ENCODE results near the gene SRGAP2.
A peak's percentile ranks its signal among the peaks of the same experiment; 100 is the strongest.
"Not testable (repeated sequence)": the region's sequence is repeated elsewhere in the genome, so short reads cannot be mapped to it uniquely, and the experiment has no call there.

The SRGAP2 gene

DNA sequence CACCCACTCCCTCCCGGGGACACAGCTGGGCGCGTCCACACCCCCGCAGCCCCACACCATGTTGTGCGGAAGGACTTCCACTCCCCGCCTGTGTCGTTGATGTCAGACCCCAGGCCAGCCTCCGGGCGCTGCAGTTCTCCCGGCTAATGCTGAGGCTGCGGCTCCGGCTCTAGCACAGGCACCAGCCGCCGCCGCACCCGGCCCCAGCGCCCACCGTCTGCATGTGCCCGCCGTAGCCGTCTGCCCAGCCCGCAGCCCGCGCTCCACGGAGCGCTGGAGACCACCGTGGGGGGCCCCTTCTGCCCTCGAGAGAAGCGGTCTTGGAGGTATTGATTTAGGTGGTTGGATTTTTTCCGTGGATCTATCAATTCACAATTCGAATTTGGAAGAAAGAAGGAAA is 2.2 kb downstream of the SRGAP2 start:
- not testable (repeated sequence) for DNase-seq (ENCODE audit: low spot score)

DNA sequence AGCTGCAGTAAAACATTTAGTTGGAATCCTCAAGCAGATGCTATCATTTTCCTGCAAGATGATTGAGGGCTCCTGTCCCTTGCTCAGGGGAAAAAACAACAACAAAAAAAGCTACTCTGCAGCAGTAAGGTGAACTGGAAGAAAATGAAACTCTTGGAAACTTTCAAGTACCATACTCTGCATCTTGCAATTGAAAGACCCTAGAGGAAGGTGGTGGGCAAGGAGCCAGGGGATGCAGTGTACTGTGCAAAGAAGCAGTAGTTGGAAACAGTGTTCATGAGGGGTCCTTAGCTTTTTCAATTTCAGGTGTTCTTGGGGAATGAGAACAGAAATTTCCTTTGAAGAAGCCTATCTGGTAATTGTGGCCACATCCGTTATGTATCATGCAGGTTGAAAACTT is 7.5 kb downstream of the SRGAP2 start:
- peak; percentile 18 for DNase-seq (ENCODE audit: low spot score)

DNA sequence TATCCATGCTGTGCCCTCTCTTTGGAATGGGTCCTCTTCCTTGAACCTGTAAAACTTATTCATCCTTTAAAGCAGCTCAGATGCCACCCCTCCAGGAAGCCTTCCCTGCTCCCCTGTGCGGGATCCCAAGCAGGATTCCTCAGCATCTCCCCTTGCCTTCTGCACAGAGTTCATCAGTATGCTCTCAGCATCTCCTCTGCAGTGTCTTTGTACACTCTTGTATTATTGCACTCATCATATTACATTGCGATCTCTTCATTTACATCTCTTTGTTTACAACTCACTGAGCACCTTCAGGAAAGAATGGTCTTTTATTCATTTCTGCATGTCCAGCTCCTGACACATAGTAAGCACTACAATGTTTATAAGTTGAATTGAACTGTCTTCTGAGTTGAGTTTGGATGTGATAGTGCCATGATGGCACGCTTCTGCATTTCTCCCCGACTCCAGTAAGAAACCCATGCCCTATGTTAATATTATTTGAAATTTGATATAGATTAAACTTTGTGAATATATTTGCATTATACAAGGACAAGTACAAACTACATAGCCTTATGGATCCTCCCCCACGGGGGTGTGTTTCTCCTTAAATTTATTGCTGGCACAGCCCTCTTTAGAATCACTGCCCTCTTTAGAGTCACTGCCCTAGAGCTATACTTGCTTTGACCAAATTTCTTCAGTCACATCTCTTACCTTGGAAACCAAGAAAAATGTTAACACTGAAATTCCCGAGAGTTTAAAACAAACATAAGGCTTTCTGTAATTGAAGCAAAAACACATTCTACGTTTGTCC is 12.5 kb downstream of the SRGAP2 start:
- not testable (repeated sequence) for DNase-seq (ENCODE audit: low spot score)

DNA sequence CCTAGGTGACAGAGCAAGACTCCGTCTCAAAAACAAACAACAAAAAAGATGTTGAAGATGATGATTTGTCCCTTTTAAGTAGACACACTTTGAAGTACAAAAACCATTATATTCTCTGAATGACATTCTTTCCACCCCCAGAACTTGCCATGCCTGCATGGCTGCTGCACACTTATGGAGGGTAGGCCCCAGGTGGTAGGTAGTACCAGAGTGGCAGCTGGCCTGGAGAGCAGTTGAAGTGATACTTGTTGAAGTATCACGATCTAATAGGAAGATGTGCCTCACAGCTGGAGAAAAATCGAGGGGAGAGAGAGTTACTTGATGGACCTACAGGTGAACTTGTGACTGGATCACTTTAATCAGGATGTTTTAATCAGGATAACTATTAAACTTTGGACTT is 14.9 kb downstream of the SRGAP2 start:
- not testable (repeated sequence) for DNase-seq (ENCODE audit: low spot score)

- DNase-seq (ENCODE audit: low spot score), result not testable (repeated sequence)
Measured at GRCh38 chr1:206218765-206219164, 15.4 kb downstream of the SRGAP2 start.

DNA sequence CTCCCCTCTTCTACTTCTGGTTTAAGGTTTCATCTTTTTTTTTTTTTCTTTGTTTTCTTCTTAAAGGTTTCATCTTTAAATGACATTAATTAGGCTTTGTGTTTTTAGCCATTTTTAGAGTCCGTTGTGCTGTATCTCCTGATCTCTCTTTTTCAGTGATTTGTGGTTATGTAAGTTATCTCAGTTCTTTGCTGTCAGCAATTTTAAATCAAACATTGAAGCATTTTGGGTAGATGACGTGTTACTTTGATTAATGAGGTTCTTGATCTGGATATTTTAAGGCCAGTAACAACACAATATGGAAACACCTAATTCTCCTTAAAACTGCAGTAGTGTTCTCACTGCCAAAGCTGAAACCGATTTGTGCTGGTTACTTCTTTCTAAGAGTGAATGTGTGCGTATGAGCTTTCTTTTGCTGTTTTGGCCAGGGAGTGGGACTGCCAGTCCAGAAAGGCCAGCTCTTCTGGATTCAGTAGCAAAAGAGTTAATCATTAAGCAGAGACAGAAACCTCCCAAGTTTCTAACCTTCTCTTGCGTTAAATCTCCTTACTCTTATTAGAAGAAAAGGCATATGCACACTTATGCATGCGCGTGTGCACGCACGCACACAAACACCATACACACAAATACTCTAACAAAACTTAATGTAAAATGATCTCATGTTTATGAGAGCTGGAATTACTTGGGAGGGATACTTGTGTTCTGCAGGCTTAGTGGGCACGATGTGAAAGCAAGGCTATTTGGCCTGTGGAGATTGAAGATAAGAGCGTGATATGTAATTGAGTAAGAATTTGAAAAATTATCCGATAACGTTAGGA is 16.4 kb downstream of the SRGAP2 start:
- DNase-seq (ENCODE audit: low spot score), result not testable (repeated sequence)

- not testable (repeated sequence) for DNase-seq (ENCODE audit: low spot score)
Measured at GRCh38 chr1:206220332-206221000, 17.1 kb downstream of the SRGAP2 start.

DNA sequence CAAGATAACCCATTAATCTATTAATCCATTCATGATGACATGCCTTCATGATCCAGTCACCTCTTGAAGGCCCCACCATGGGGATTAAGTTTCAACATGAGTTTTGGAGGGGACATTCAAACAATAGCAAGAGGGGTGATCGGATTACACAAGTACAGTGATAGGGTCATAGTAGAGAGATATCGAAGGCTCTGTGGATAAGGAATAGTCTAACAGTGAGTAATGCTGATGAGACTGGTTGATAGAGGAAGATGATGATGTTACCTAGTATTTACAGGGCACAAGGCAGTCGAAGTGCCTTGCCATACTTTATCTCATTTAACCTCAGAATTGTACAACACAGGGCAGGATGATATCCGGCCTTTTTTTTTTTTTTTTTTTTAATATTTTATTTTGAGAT is 18.2 kb downstream of the SRGAP2 start:
- DNase-seq (ENCODE audit: low spot score), result not testable (repeated sequence)

DNA sequence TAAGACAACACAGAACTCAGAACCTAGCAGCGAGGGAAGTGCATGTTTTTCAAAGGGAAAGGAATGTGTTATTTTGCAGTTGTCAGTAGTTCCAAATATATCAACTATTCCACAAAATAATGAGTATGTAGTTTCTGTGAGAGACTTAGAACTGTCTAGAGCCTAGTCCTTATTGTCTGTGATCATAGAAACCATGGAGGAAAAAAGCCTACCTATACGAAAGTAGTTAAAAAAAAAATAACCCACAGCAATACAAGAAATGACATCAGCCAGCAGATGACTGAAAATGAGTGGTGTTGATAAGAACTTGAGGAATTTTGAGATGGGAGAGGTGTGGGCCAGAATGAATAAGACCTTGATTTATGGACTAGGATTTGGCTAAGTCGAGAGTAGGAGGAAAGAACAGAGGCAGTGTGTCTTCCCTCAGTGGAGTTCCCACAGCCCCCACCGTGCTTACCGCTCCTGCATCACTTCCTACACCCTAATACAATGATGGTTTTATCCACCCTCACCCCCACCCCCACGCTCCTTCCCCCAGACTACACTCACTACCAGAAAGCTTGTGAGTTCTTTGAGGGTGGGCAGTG is 20.9 kb downstream of the SRGAP2 start:
- not testable (repeated sequence) for DNase-seq (ENCODE audit: low spot score)

- DNase-seq (ENCODE audit: low spot score), result not testable (repeated sequence)
Measured at GRCh38 chr1:206225386-206225785, 22.0 kb downstream of the SRGAP2 start.

DNA sequence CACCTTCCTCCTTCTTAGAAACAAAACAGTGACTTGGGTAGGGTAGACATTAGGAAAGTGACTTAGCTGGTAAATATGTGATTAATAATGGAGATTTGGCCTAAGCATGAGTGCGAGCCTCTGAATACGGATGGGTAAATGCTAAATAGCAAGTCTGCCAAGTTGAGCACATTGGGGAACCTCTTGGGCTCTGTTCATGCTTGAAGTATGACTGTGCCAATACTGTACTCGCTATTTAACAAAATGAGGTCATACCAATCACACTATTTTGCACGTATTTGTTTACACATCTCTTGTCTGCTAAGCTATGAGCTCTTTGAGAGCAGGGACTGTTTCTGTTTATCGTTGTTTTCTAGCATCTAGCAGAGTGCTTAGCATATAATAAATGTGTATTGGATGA is 23.5 kb downstream of the SRGAP2 start:
- DNase-seq (ENCODE audit: low spot score), result not testable (repeated sequence)

GRCh38 chr1:206229286-206229685 is 25.9 kb downstream of the SRGAP2 start:
- not testable (repeated sequence) for DNase-seq (ENCODE audit: low spot score)

DNA sequence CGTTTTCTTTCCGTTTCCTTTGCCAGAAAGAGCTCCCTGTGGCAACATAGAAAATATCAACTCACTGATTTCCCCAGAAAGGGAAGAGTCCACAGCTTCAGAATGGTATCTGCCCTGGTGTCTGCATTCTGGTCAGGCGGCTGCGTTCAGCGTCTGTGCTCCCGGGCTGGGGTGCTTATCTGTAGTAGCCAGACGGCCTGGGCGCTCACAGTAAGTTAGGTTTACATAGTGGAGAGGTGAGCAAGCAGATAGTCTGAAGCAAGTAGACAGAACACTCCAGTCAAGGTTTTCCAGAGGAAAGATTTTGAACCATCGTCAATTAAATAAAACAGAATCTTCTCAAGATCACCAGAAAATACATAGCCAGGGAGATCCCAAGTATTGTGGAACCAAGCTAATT is 28.6 kb downstream of the SRGAP2 start:
- DNase-seq (ENCODE audit: low spot score), result not testable (repeated sequence)

DNA sequence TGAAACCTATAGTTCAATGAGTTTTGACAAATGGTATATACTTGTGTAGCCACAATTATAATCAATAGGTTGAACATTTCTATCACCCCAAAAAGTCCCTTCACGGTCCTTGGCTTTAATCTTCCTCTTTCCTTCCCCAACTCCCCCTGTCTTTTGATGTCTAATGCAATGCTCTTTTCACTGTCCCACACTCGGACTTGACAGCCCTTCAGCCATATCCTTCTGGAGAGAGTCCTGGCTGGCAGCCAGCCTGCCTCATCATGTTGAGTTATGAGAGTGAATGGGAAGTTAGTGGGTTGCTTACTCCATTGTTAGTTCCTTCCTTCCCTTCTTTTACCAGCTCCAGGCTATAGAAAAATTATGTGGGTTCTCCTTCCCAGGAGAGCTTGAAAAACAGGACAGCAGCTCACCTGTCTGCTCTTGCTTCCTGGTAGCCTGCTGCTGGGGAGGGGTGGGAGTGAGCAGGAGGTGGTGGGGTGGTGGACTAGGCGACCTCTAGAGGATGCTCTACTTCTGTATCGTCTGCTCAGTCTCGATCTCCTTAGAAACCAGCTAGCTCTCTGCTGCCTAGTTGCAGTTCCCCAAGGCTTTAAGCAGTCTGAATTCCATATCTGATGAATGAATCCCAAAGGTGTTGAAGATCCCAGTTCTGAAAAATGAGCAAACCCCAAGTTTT is 29.8 kb downstream of the SRGAP2 start:
- not testable (repeated sequence) for DNase-seq (ENCODE audit: low spot score)

- not testable (repeated sequence) for DNase-seq (ENCODE audit: low spot score)
Measured at GRCh38 chr1:206234189-206234916, 31.0 kb downstream of the SRGAP2 start.

DNA sequence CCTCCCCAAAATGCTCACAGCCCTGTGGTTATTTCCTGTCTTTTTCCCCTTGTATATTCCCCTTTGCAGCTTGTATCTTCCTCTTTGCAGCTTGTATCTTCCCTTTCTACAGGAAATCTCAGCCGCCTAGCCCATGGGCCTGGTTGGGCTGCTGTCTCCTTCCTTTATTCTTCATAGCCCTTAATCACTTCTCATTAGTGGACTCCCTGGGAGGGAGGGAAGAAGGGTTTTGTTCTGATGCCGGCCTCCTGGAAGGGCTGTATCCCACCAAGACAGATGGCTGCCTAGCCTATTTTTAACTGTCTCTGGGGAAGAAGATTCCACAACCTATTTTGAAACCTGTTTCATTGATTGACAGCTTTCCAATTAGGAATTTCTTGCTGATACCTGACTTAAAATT is 31.8 kb downstream of the SRGAP2 start:
- not testable (repeated sequence) for DNase-seq (ENCODE audit: low spot score)

DNA sequence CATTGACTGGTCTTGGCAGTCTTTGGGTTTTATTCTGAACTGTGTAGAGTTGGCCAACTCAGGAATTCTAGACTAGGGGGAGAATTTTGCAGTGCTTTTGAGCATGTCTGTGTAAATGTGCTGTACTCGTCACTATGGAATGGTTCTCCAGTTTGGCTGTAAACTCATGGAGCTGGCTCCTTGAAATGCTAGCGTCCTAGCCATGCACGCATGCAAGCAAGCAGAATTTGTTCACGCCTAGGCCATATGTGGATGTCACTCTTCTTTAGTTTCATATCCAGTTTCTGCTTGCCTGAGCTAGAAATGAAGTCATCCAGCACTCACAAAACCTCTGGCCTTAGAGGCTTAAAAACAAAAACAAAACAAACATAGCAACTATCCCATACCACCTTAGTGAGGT is 36.9 kb downstream of the SRGAP2 start:
- not testable (repeated sequence) for DNase-seq (ENCODE audit: low spot score)

DNA sequence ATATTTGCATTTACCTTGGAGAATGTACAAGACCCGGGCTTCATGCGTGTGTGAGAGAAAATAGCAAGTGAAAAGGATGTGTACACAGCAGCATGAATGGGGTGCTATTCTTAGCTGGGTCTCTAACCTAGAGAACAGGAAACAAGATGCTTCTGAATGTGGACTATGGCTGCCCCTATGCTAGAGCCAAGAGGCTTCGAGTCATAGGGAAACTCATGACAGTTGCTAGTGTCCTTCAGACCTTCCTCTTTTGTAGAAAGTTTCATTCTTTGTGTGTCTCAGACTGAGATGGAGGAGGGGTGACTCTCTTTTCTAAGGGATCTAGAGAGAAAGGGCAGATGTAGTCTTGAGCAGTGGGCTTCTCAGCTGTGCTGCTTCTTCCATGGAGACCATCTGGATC is 40.0 kb downstream of the SRGAP2 start:
- not testable (repeated sequence) for DNase-seq (ENCODE audit: low spot score)

DNA sequence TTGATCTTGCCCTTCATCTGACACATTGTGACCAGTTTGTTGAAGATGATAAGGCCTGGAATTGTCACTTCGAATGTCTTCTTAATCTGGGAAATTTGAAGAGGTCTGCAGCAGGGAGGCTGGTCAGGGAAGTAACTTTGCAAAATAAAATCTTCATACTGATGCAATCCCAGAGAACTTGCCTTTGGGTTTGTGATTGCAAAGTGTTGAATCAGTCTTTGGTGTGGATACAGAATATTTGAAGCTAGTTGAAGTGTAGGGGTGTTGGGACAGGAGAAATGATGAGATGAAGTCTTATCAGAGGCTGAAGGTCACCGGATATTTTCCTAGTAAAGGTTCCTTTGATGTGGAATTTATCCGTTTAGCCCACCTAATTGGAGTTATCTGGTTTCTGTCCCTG is 42.1 kb downstream of the SRGAP2 start:
- DNase-seq (ENCODE audit: low spot score), result not testable (repeated sequence)

DNA sequence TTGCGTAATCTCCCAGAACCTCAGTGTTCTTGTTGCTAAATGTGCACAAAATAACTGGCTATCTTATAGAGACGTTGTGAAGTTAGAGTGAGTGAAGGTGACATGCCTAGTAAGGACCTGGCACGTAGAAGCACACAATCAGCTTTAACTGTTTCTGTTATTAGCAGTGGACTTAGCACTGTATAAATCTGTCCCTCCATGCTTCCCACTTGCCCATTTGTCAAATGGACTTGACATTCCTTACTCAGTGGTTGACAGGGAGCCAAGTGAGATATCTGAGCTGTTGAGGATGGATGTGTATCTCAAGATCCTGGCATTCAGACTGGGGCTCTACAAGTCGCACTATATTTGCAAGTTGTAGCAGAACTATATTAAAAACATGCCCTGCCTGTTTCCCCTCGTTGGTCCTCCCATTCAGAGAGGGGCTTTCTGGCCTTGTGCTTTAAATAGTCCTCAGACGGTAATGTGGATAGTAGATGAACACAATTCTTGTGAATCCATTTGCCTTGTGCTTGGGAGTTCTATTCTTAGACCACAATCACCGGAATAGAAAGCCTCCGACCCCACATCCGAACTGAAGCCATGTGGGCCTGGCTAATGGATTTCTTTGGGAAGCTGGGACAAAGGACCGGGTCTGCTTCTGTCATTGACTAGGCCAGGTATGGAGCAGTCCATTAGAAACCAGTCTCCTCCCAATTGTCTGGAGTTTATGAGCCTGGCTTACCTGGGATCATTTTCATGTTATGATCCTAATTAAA is 43.0 kb downstream of the SRGAP2 start:
- DNase-seq (ENCODE audit: low spot score), result not testable (repeated sequence)
